Aorta (tissue), 5 donors: ENCODE measurements around the gene VSTM2L. TPM values are rescaled to one million over a fixed set of nuclear protein-coding genes. Genes with fewer than 3 reads are reported as not detected.

Experiments used
- ATAC-seq: fragments of 200-7000 bp; cut with Tn5 transposase; one replicate; pipeline ENCODE4 v1.9.1; 2022; ENCODE audit warnings: moderate library complexity; ENCODE audit not compliant: low FRiP score
- DNase-seq, 2 donors: peaks; one replicate each; pipeline ENCODE4 v3.0.0-alpha.2; 2020
- H3K27ac ChIP-seq, 2 donors: one replicate each; pipeline ENCODE4 v1.5.1; 2013; ENCODE audit warnings: low read length in 2 of 2, mild to moderate bottlenecking in 2 of 2, moderate library complexity in 2 of 2, control low read depth in 1 of 2, inconsistent platforms in 1 of 2, low read depth in 1 of 2
- H3K27me3 ChIP-seq, 2 donors: one replicate each; pipeline ENCODE4 v1.6.1; 2013; ENCODE audit warnings: control low read depth in 1 of 2, low read length in 1 of 2, mild to moderate bottlenecking in 1 of 2, moderate library complexity in 1 of 2; ENCODE audit not compliant: insufficient read depth in 2 of 2, control insufficient read depth in 1 of 2
- H3K36me3 ChIP-seq, 2 donors: one replicate each; pipeline ENCODE4 v1.6.1; 2013; ENCODE audit warnings: control low read depth in 1 of 2, low read length in 1 of 2, mild to moderate bottlenecking in 1 of 2; ENCODE audit not compliant: insufficient read depth in 2 of 2, control insufficient read depth in 1 of 2
- H3K4me1 ChIP-seq, 2 donors: one replicate each; pipeline ENCODE4 v1.6.1; 2013; ENCODE audit warnings: low read length in 2 of 2, control low read depth in 1 of 2, mild to moderate bottlenecking in 1 of 2, moderate library complexity in 1 of 2; ENCODE audit not compliant: insufficient read depth in 2 of 2, control insufficient read depth in 1 of 2
- H3K4me3 ChIP-seq, 2 donors: one replicate each; pipeline ENCODE4 v1.5.1; 2013; ENCODE audit warnings: low read length in 2 of 2, control low read depth in 1 of 2, mild to moderate bottlenecking in 1 of 2
- H3K9me3 ChIP-seq: one replicate; pipeline ENCODE4 v1.6.1; 2013; ENCODE audit warnings: mild to moderate bottlenecking, low read length; ENCODE audit not compliant: control insufficient read depth
- whole genome bisulfite sequencing, 2 donors: extraction: QIAGEN DNeasy Blood & Tissue Kit; methylation state at CpG; one replicate each; pipeline ENCODE4 v1.1.7; 2013; 5-methylcytosine and 5-hydroxymethylcytosine counted together
- intact Hi-C, 2 donors: fragments of 100-400 bp; cut with DNase I; formaldehyde crosslinking; loops; one replicate each; pipeline versions ENCODE4 v1.14.2 to v1.15.0; 2022
- polyA plus RNA-seq, 2 donors: library from polyadenylated mRNA; stranded (reverse); fragments of 200-250 nt; gene quantifications; one replicate each; pipeline ENCODE4 v1.2.3, GENCODE V29; 2013
- total RNA-seq, 2 donors: library from RNA; stranded (reverse); fragmentation: NEBNext Ultra II Directional; extraction: Animal tissue kit (Norgen Biotek cat#: 25700); gene quantifications; one replicate each; pipeline ENCODE4 v1.2.1, GENCODE V29; 2021
- donor health status: healthy with polysubstance abuse.
- donor health status: Bipolar disorder and iron deficiency.
- donor health status: DM: no; HTN: no; CAD: no.
- donor health status: DM: no; HTN: no; CAD: no.
- donor health status: DM: yes; HTN: yes; CAD: no.

VSTM2L gene
- total and polyA plus RNA-seq, 4 donors = 0.78 to 3.1 TPM; not detected in 2

GRCh38 chr20:37929683-37930014 lies 26.7 kb downstream of the VSTM2L start:
- no peaks in the 10 kb centered on the region for H3K27me3 ChIP-seq
- no peaks in the 10 kb centered on the region for H3K9me3 ChIP-seq
- no peak overlapping the region for H3K4me3 ChIP-seq
- no peaks in the 10 kb centered on the region for H3K4me1 ChIP-seq
- no peak overlapping the region for H3K27ac ChIP-seq
- DNase-seq (no peak), ATAC-seq (no peak)
- WGBS, 2 donors = 69 to 70% methylated on average over 4 of the region's 4 CpGs
- H3K36me3 ChIP-seq = no peaks in the 10 kb centered on the region
- intact Hi-C loops = no loop called here

- no peak overlapping the region for H3K27ac ChIP-seq
- H3K4me1 ChIP-seq = no peaks in the 10 kb centered on the region
- DNase-seq (no peak), ATAC-seq (no peak)
- WGBS, 2 donors = 71 to 77% methylated on average over 26 to 27 of the region's 27 CpGs
- H3K9me3 ChIP-seq = no peaks in the 10 kb centered on the region
- H3K27me3 ChIP-seq = no peaks in the 10 kb centered on the region
- intact Hi-C loops = no loop called here
- H3K4me3 ChIP-seq = no peak overlapping the region
- H3K36me3 ChIP-seq = no peaks in the 10 kb centered on the region
Observed at GRCh38 chr20:37931153-37931922, 28.4 kb downstream of the VSTM2L start.

GRCh38 chr20:37932074-37932473 lies 29.1 kb downstream of the VSTM2L start:
- WGBS, 2 donors = 86 to 87% methylated on average over 8 of the region's 8 CpGs
- no peaks in the 10 kb centered on the region for H3K36me3 ChIP-seq
- ATAC-seq (no peak), DNase-seq (no peak)
- H3K4me1 ChIP-seq = no peaks in the 10 kb centered on the region
- no peak overlapping the region for H3K4me3 ChIP-seq
- H3K9me3 ChIP-seq = no peaks in the 10 kb centered on the region
- intact Hi-C loops = no loop called here
- no peak overlapping the region for H3K27ac ChIP-seq
- no peaks in the 10 kb centered on the region for H3K27me3 ChIP-seq

DNA sequence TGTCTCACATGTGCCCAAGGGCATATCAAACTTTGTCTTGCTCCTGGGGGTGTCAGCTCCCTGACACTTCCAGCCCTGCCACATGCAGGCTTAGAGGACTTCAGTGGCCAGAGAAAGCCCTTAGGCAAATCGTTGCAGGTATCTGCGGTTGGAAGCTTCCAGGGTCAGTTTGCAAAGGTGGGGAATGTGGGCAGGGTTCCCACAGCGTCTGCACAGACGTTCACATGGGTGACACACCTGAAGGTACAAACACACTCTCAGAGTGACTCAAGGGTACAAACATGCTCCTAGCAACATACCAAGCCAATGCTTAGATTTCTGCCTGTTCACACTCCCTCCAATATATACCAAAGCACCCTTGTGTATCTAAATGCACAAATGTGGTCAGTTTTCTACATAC lies 30.0 kb downstream of the VSTM2L start:
- H3K27me3 ChIP-seq = no peaks in the 10 kb centered on the region
- DNase-seq (no peak), ATAC-seq (no peak)
- no peak overlapping the region for H3K27ac ChIP-seq
- 40 to 50% methylated on average over 4 of the region's 4 CpGs for WGBS, 2 donors
- intact Hi-C loops = no loop called here
- no peaks in the 10 kb centered on the region for H3K4me1 ChIP-seq
- no peak overlapping the region for H3K4me3 ChIP-seq
- no peaks in the 10 kb centered on the region for H3K36me3 ChIP-seq
- no peaks in the 10 kb centered on the region for H3K9me3 ChIP-seq

DNA sequence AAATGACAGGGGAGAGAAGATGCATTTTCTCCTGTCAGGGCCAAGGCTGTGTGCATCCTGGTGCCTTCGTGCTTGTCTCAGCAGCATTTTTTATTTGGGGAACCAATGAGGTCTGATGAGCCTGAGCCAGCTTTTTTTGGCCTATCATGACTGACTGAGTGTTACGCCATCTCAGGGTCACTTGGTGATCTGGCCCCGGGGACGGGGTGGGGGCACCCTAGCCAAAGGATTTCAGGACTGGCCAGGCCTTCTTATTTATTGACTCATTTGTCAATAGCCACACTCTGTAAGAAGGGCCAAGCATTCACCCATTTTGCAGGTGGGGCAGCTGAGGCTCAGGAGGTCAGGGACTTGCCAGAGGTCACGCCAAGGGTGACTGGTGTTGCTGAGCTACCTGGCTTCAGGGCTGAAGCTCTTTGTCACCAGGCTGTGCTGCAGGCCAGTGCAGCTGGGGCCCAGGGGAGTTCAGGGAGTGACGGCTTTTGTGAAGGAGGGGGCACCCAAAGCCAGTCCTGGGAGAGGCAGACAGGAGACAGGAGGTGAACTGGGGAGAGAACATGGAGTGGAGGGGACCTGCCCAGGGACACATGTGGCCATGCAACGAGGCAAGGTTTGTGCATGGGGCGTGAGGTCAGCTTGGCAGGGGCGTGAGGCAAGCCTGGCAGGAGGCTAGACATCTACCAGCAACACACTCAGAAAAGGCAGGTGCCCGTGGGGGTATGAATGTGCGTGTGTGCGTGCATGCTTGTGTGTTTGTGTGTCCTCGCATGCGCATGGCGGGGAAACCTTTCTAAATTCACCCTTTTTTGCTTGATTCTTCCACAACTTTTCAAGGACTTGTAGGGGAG lies 31.1 kb downstream of the VSTM2L start:
- WGBS, 2 donors = 86 to 90% methylated on average over 15 of the region's 15 CpGs
- no peak overlapping the region for H3K27ac ChIP-seq
- intact Hi-C loops = no loop called here
- H3K4me1 ChIP-seq = no peaks in the 10 kb centered on the region
- no peaks in the 10 kb centered on the region for H3K27me3 ChIP-seq
- no peaks in the 10 kb centered on the region for H3K9me3 ChIP-seq
- ATAC-seq (no peak), DNase-seq (no peak)
- no peaks in the 10 kb centered on the region for H3K36me3 ChIP-seq
- no peak overlapping the region for H3K4me3 ChIP-seq

GRCh38 chr20:37934634-37935375 lies 31.9 kb downstream of the VSTM2L start:
- 86 to 87% methylated on average over 14 of the region's 14 CpGs for WGBS, 2 donors
- intact Hi-C loops = no loop called here
- Histone ChIP-seq H3K9me3 (no peaks in the 10 kb centered on the region), H3K4me1 (no peaks in the 10 kb centered on the region), H3K27ac (no peak overlapping the region), H3K36me3 (no peaks in the 10 kb centered on the region), H3K4me3 (no peak overlapping the region), H3K27me3 (no peaks in the 10 kb centered on the region)
- DNase-seq (no peak), ATAC-seq (no peak)

DNA sequence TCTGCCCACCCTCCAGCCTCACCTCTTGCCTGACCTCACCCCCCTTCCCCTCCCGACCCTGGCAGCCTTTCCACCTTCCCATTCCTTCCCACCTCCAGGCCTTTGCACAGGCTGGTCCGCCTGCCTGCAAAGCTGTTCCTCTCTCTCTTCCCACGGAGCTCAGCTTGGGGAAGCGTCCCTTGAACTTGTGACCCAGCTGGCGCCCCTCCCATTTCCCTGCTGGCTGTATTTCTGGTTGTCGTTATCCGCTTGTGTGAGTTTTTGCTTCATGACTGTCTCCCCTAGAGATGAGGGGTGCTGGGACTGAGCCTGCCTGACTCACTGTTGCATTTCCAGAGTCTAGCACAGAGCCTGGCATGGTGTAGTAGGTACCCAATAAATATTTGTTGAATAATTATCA lies 32.5 kb downstream of the VSTM2L start:
- H3K9me3 ChIP-seq = no peaks in the 10 kb centered on the region
- 63 to 66% methylated on average over 7 of the region's 7 CpGs for WGBS, 2 donors
- H3K4me3 ChIP-seq = no peak overlapping the region
- H3K27ac ChIP-seq = no peak overlapping the region
- intact Hi-C loops = no loop called here
- no peaks in the 10 kb centered on the region for H3K4me1 ChIP-seq
- no peaks in the 10 kb centered on the region for H3K27me3 ChIP-seq
- DNase-seq (no peak), ATAC-seq (no peak)
- no peaks in the 10 kb centered on the region for H3K36me3 ChIP-seq

DNA sequence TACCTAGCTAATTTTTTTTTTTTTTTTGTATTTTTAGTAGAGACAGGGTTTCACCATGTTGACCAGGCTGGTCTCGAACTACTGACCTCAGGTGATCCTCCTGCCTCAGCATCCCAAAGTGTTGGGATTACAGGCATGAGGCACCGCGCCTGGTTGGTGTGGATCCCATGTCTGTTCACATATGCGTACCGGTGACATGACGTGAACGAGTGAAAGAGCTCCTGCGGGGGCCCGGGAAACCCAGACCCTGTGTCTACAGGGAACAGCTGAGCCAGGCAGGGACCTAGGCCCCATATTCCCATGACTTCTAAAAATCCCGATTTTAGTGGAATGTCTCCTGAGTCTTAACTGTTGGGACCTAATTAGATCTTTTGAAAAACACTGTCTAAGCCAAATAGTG lies 33.1 kb downstream of the VSTM2L start:
- Histone ChIP-seq H3K4me3 (no peak overlapping the region), H3K27ac (no peak overlapping the region), H3K27me3 (no peaks in the 10 kb centered on the region), H3K4me1 (no peaks in the 10 kb centered on the region), H3K36me3 (no peaks in the 10 kb centered on the region), H3K9me3 (no peaks in the 10 kb centered on the region)
- intact Hi-C loops = no loop called here
- WGBS, 2 donors = 90% methylated on average over 10 of the region's 10 CpGs
- DNase-seq = peak in 1 of 2 donors; percentile 40
- no peak for ATAC-seq
